ENCODE results near the gene LYRM1. TPM values are rescaled to one million over a fixed set of nuclear protein-coding genes. Genes with fewer than 3 reads are reported as not detected.
A peak's percentile ranks its signal among the peaks of the same experiment; 100 is the strongest.

LYRM1 gene
- polyA plus RNA-seq, 1 donor (not counting 4 experiments of a cell fraction or from before 2014, with no cell fraction given), result 21.7 TPM

DNA sequence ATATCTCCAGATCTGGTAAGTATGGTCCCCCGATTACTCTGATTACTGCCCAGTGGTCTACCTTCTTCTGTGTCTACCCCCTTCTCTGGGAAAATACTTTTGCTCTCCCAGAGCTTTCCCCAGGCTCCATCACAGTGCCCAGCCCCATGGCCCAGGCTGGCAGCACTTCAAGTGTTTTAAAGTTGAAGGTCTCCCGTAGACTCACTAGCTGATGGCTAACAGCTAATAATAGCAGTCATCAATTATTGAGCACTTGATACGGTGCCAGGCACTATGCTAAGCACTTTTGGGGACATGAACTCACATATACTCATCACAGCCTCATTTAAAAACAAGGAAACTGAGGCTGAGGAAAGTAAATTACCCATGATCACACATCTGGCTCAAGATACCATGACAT, 33.8 kb upstream of the LYRM1 start:
- Histone ChIP-seq H4K20me1 (ENCODE audit: control insufficient read depth, extremely low read depth, insufficient read depth, low read length) (no peaks in the 10 kb centered on the region), H3K27me3 (ENCODE audit: control insufficient read depth, extremely low read depth, insufficient read depth, low read length) (no peaks in the 10 kb centered on the region), H2AFZ (ENCODE audit: control insufficient read depth, low read length) (no peak overlapping the region), H3K27ac (ENCODE audit: control insufficient read depth, insufficient read depth, low read length) (peak overlapping the region; percentile 99), H3K79me2 (ENCODE audit: control insufficient read depth, insufficient read depth, low read length) (peaks cover 70% of the 10 kb centered on the region), H3K9me1 (ENCODE audit: control insufficient read depth, extremely low read depth, insufficient read depth, low read length) (peaks cover 7% of the 10 kb centered on the region), H3K9me3 (ENCODE audit: control insufficient read depth, low read depth, low read length) (no peaks in the 10 kb centered on the region), H3K4me1 (ENCODE audit: control insufficient read depth, extremely low read depth, insufficient read depth, low read length) (peaks cover 60% of the 10 kb centered on the region), H3K4me3 (ENCODE audit: control insufficient read depth in 2 of 3, extremely low read depth in 1 of 3, insufficient read depth in 2 of 3, low read depth in 1 of 3, low read length in 3 of 3) (no peak overlapping the region), H3K9ac (ENCODE audit: control insufficient read depth, extremely low read depth, insufficient read depth, low read length) (peak overlapping the region; percentile 7), H3K4me2 (ENCODE audit: control insufficient read depth, extremely low read depth, insufficient read depth, low read depth, low read length) (peak overlapping the region; percentile 99), H3K36me3 (ENCODE audit: control insufficient read depth in 2 of 2, extremely low read depth in 1 of 2, insufficient read depth in 2 of 2, low read length in 2 of 2) (peaks cover 7 to 13% of the 10 kb centered on the region in 2 experiments)
- dilution Hi-C loops (cut with MboI; ENCODE audit: extremely low pct_ligation_motif_present, low sequenced_read_pairs), result no loop called here
- no peak for TF ChIP-seq EZH2 (IDR thresholded peaks at IDR 0.05; ENCODE audit: low read length)
- TF ChIP-seq, protein P1, sequence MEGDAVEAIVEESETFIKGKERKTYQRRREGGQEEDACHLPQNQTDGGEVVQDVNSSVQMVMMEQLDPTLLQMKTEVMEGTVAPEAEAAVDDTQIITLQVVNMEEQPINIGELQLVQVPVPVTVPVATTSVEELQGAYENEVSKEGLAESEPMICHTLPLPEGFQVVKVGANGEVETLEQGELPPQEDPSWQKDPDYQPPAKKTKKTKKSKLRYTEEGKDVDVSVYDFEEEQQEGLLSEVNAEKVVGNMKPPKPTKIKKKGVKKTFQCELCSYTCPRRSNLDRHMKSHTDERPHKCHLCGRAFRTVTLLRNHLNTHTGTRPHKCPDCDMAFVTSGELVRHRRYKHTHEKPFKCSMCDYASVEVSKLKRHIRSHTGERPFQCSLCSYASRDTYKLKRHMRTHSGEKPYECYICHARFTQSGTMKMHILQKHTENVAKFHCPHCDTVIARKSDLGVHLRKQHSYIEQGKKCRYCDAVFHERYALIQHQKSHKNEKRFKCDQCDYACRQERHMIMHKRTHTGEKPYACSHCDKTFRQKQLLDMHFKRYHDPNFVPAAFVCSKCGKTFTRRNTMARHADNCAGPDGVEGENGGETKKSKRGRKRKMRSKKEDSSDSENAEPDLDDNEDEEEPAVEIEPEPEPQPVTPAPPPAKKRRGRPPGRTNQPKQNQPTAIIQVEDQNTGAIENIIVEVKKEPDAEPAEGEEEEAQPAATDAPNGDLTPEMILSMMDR (optimal IDR thresholded peaks at IDR 0.05 in 1 of 3, IDR thresholded peaks at IDR 0.05 in 1 of 3, conservative IDR thresholded peaks at IDR 0.05 in 1 of 3; ENCODE audit: extremely low read depth in 1 of 3, insufficient read depth in 2 of 3, low read length in 3 of 3), result no peak
- DNase-seq (ENCODE audit: low read depth, low spot score) (no peak), FAIRE-seq (no peak)

DNA sequence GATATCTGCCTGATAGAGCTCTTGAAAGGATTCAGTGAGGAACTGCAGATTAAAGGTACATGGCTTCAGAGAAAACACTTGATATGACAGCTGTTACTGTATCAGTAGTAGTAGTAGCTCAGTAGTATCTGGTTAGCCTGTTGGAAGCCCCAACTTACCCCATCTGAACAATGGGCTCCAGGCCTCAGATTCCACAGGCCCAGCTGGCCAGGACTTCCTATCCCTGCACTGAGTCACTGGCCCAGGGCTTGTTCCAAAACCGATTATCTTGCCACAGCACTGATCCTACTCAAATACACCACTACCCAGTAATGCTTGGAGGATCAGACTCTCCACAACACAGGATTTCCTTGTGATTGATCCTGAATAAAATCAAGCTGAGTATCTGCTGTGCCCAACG, 33.0 kb upstream of the LYRM1 start:
- H3K4me2 ChIP-seq (ENCODE audit: control insufficient read depth, extremely low read depth, insufficient read depth, low read depth, low read length), result peak overlapping the region; percentile 35
- H4K20me1 ChIP-seq (ENCODE audit: control insufficient read depth, extremely low read depth, insufficient read depth, low read length), result no peaks in the 10 kb centered on the region
- peak; percentile 73 for FAIRE-seq
- no peak overlapping the region for H2AFZ ChIP-seq (ENCODE audit: control insufficient read depth, low read length)
- dilution Hi-C loops (cut with MboI; ENCODE audit: extremely low pct_ligation_motif_present, low sequenced_read_pairs), result no loop called here
- H3K9me1 ChIP-seq (ENCODE audit: control insufficient read depth, extremely low read depth, insufficient read depth, low read length), result peaks cover 7% of the 10 kb centered on the region
- TF ChIP-seq, protein P1 (optimal IDR thresholded peaks at IDR 0.05 in 1 of 3, IDR thresholded peaks at IDR 0.05 in 1 of 3, conservative IDR thresholded peaks at IDR 0.05 in 1 of 3; ENCODE audit: extremely low read depth in 1 of 3, insufficient read depth in 2 of 3, low read length in 3 of 3), result no peak
- no peak for TF ChIP-seq EZH2 (IDR thresholded peaks at IDR 0.05; ENCODE audit: low read length)
- H3K27me3 ChIP-seq (ENCODE audit: control insufficient read depth, extremely low read depth, insufficient read depth, low read length), result no peaks in the 10 kb centered on the region
- no peak for DNase-seq (ENCODE audit: low read depth, low spot score)
- no peak overlapping the region for H3K9ac ChIP-seq (ENCODE audit: control insufficient read depth, extremely low read depth, insufficient read depth, low read length)
- H3K36me3 ChIP-seq (ENCODE audit: control insufficient read depth in 2 of 2, extremely low read depth in 1 of 2, insufficient read depth in 2 of 2, low read length in 2 of 2), result peaks cover 0 to 5% of the 10 kb centered on the region in 2 experiments
- peaks cover 70% of the 10 kb centered on the region for H3K79me2 ChIP-seq (ENCODE audit: control insufficient read depth, insufficient read depth, low read length)
- H3K4me3 ChIP-seq (ENCODE audit: control insufficient read depth in 2 of 3, extremely low read depth in 1 of 3, insufficient read depth in 2 of 3, low read depth in 1 of 3, low read length in 3 of 3), result no peak overlapping the region
- no peaks in the 10 kb centered on the region for H3K9me3 ChIP-seq (ENCODE audit: control insufficient read depth, low read depth, low read length)
- peaks cover 60% of the 10 kb centered on the region for H3K4me1 ChIP-seq (ENCODE audit: control insufficient read depth, extremely low read depth, insufficient read depth, low read length)
- H3K27ac ChIP-seq (ENCODE audit: control insufficient read depth, insufficient read depth, low read length), result peak overlapping the region; percentile 33
